ENCODE results near the gene RUFY3. TPM values are rescaled to one million over a fixed set of nuclear protein-coding genes. Genes with fewer than 3 reads are reported as not detected.

The RUFY3 gene
- total and polyA plus RNA-seq, 9 of the 15 experiments (the other 6 are each of a cell fraction or from before 2014, with no cell fraction given), result 4.2 to 31.1 (median 21.5) TPM

GRCh38 chr4:70704931-70705182 lies 16.9 kb upstream of the RUFY3 start (continued):
- TF ChIP-seq RBM14 (IDR thresholded peaks at IDR 0.05; ENCODE audit: borderline replicate concordance, insufficient read depth, low read depth, low read length), result no peak
- no peak for TF ChIP-seq ZNF311 (CRISPR knock-in tag; IDR thresholded peaks at IDR 0.05)
- TF ChIP-seq BRD4 (IDR thresholded peaks at IDR 0.05), result no peak
- no peak for TF ChIP-seq NR0B1 (IDR thresholded peaks at IDR 0.05; ENCODE audit: partially characterized antibody)
- TF ChIP-seq BHLHE40 (IDR thresholded peaks at IDR 0.05; ENCODE audit: low read length), result no peak
- no peak for TF ChIP-seq SNAPC5 (CRISPR knock-in tag; IDR thresholded peaks at IDR 0.05)
- TF ChIP-seq COPS2 (conservative IDR thresholded peaks at IDR 0.05), result no peak
- no peak for TF ChIP-seq OTX1 (CRISPR knock-in tag; IDR thresholded peaks at IDR 0.05)
- TF ChIP-seq ZBTB2 (IDR thresholded peaks at IDR 0.05), result no peak
- TF ChIP-seq FOXO4 (CRISPR knock-in tag; IDR thresholded peaks at IDR 0.05), result no peak
- TF ChIP-seq MBD2 (IDR thresholded peaks at IDR 0.05; ENCODE audit: borderline replicate concordance, low read depth), result no peak
- TF ChIP-seq ZNF696 (CRISPR knock-in tag; conservative IDR thresholded peaks at IDR 0.05), result no peak
- peak; percentile 10; the same call in 1 of the 2 replicates for TF ChIP-seq GATAD2B (IDR thresholded peaks at IDR 0.05; ENCODE audit: borderline replicate concordance)
- no peak for TF ChIP-seq ZNF408 (CRISPR knock-in tag; IDR thresholded peaks at IDR 0.05; ENCODE audit: low read depth)
- no peak for TF ChIP-seq NR2C2 (CRISPR knock-in tag; IDR thresholded peaks at IDR 0.05)
- TF ChIP-seq NR2C2 (tag; IDR thresholded peaks at IDR 0.05), result no peak
- no peak for TF ChIP-seq SUPT5H (IDR thresholded peaks at IDR 0.05)
- TF ChIP-seq TEAD4 (IDR thresholded peaks at IDR 0.05; ENCODE audit: low read length), result no peak
- TF ChIP-seq TEAD4 (CRISPR knock-in tag; IDR thresholded peaks at IDR 0.05; ENCODE audit: borderline replicate concordance), result peak; percentile 26; the same call in 1 of the 2 replicates
- no peak for TF ChIP-seq ZNF354B (CRISPR knock-in tag; IDR thresholded peaks at IDR 0.05)
- TF ChIP-seq SETDB1 (IDR thresholded peaks at IDR 0.05; ENCODE audit: low read length), result no peak

Data from K562 (cell line).